SK-N-SH (cell line): ENCODE measurements around the gene CST9. TPM values are rescaled to one million over a fixed set of nuclear protein-coding genes. Genes with fewer than 3 reads are reported as not detected.

Experiments used
- CTCF ChIA-PET: fragments of 300-600, 350-600 bp; formaldehyde crosslinking; extraction: SDS; loops from one replicate; lab custom pipeline; 2021; lab: Yijun Ruan, JAX
- POLR2A ChIA-PET: fragments of 350-600 bp; sonication (Branson Sonifier 250); formaldehyde crosslinking; extraction: SDS; loops from one replicate; lab custom pipeline; 2020; ENCODE audit warnings: antibody characterized with exemption, inconsistent platforms; lab: Yijun Ruan, JAX
- DNase-seq: peaks from one replicate; pipeline ENCODE4 v3.0.0; 2012
- H2AFZ ChIP-seq: fragments of 200-600 bp; sonication (generic); 2 replicates; pipeline ENCODE4 v1.8.1; 2016; ENCODE audit warnings: antibody characterized with exemption, mild to moderate bottlenecking, low read depth
- H3F3A ChIP-seq: fragments of 200-600 bp; sonication (generic); replicated peaks from 2 replicates; pipeline ENCODE3; 2016; ENCODE audit warnings: antibody characterized with exemption, mild to moderate bottlenecking; ENCODE audit not compliant: insufficient read depth
- H3K27ac ChIP-seq, 2 experiments: fragments of 200-500 bp in 1 of 2; fragments of 200-600 bp in 1 of 2; sonication (Bioruptor generic) in 1 of 2; sonication (generic), shearing (Covaris generic) in 1 of 2; 2 replicates each; pipeline versions ENCODE4 v1.5.1 to v1.6.1; 2014 to 2016; ENCODE audit warnings: low read depth in 2 of 2, inconsistent platforms in 1 of 2, low read length in 1 of 2, mild to moderate bottlenecking in 1 of 2, mixed read lengths in 1 of 2
- H3K27me3 ChIP-seq: fragments of 200-600 bp; sonication (generic), shearing (Covaris generic); 2 replicates; pipeline ENCODE4 v1.6.1; 2016; ENCODE audit warnings: mixed run types; ENCODE audit not compliant: insufficient read depth
- H3K36me3 ChIP-seq, 2 experiments: fragments of 200-500 bp in 1 of 2; fragments of 200-600 bp in 1 of 2; sonication (Bioruptor generic) in 1 of 2; sonication (generic) in 1 of 2; replicated peaks in 1 of 2; 2 replicates each; pipeline versions ENCODE3 to v1.5.1; 2014 to 2016; ENCODE audit warnings: low read length in 1 of 2, mild to moderate bottlenecking in 1 of 2; ENCODE audit not compliant: insufficient read depth in 2 of 2, control insufficient read depth in 1 of 2
- H3K4me1 ChIP-seq, 2 experiments: fragments of 200-500 bp in 1 of 2; fragments of 200-600 bp in 1 of 2; sonication (Bioruptor generic) in 1 of 2; sonication (generic), shearing (Covaris generic) in 1 of 2; 2 replicates each; pipeline versions ENCODE4 v1.5.1 to v1.6.1; 2014 to 2016; ENCODE audit warnings: low read depth in 1 of 2, low read length in 1 of 2, mixed run types in 1 of 2; ENCODE audit not compliant: insufficient read depth in 2 of 2, control insufficient read depth in 1 of 2
- H3K4me2 ChIP-seq: fragments of 200-600 bp; sonication (generic), shearing (Covaris generic); 2 replicates; pipeline ENCODE4 v1.6.1; 2017; ENCODE audit warnings: mixed run types
- H3K4me3 ChIP-seq, 2 experiments: fragments of 200-500 bp in 1 of 2; fragments of 200-600 bp in 1 of 2; sonication (Bioruptor generic) in 1 of 2; sonication (generic), shearing (Covaris generic) in 1 of 2; 2 replicates each; pipeline versions ENCODE4 v1.5.1 to v1.8.1; 2014 to 2016; ENCODE audit warnings: low read depth in 2 of 2, inconsistent platforms in 1 of 2, low read length in 1 of 2, mild to moderate bottlenecking in 1 of 2, mixed read lengths in 1 of 2, moderate library complexity in 1 of 2
- H3K79me2 ChIP-seq: fragments of 200-600 bp; sonication (generic); 2 replicates; pipeline ENCODE4 v1.8.1; 2017; ENCODE audit warnings: mild to moderate bottlenecking; ENCODE audit not compliant: insufficient read depth
- H3K9ac ChIP-seq: fragments of 200-600 bp; sonication (generic); 2 replicates; pipeline ENCODE4 v1.6.1; 2017; ENCODE audit warnings: mixed run types
- H3K9me2 ChIP-seq: fragments of 200-600 bp; sonication (generic); 2 replicates; pipeline ENCODE4 v1.6.1; 2017; ENCODE audit warnings: mixed run types
- H3K9me3 ChIP-seq: fragments of 200-600 bp; sonication (generic); 2 replicates; pipeline ENCODE4 v1.6.1; 2017; ENCODE audit warnings: mixed run types, mild to moderate bottlenecking, moderate library complexity
- H4K20me1 ChIP-seq: fragments of 200-600 bp; sonication (generic); 2 replicates; pipeline ENCODE4 v1.6.1; 2017; ENCODE audit warnings: mild to moderate bottlenecking, mixed run types; ENCODE audit not compliant: insufficient read depth
- EP300 ChIP-seq, 2 experiments: IDR thresholded peaks; 2 replicates each; pipeline versions ENCODE4 v1.4.0 to v1.6.1; 2012; ENCODE audit warnings: borderline replicate concordance in 1 of 2, low read depth in 1 of 2, low read length in 1 of 2
- FOXJ3 ChIP-seq: sonication (generic); formaldehyde crosslinking; IDR thresholded peaks from 2 replicates; pipeline ENCODE4 v1.5.1; 2020; ENCODE audit warnings: mild to moderate bottlenecking, missing genetic modification reagents
- FOXM1 ChIP-seq: IDR thresholded peaks from 2 replicates; pipeline ENCODE4 v1.4.0; 2012; ENCODE audit warnings: low read depth, mild to moderate bottlenecking
- GATA2 ChIP-seq: sonication (generic); formaldehyde crosslinking; IDR thresholded peaks from 2 replicates; pipeline ENCODE4 v1.5.0; 2020; ENCODE audit warnings: mild to moderate bottlenecking, missing genetic modification reagents
- JUND ChIP-seq: IDR thresholded peaks from 2 replicates; pipeline ENCODE4 v1.4.0; 2012
- MAX ChIP-seq: IDR thresholded peaks from 2 replicates; pipeline ENCODE4 v1.4.0; 2012; ENCODE audit warnings: low read depth
- MEF2A ChIP-seq: IDR thresholded peaks from 2 replicates; pipeline ENCODE4 v1.4.0; 2012; ENCODE audit warnings: low read depth, borderline replicate concordance
- MXI1 ChIP-seq: IDR thresholded peaks from 2 replicates; pipeline ENCODE4 v1.6.1; 2012; ENCODE audit warnings: mild to moderate bottlenecking, low read depth, low read length, improper control_type of control experiment
- NFIC ChIP-seq: IDR thresholded peaks from 2 replicates; pipeline ENCODE4 v1.4.0; 2012; ENCODE audit warnings: borderline replicate concordance
- POLR2AphosphoS5 ChIP-seq: IDR thresholded peaks from 2 replicates; pipeline ENCODE4 v1.6.1; 2012; ENCODE audit warnings: low read depth, low read length
- RAD21 ChIP-seq: IDR thresholded peaks from 2 replicates; pipeline ENCODE4 v1.6.1; 2012; ENCODE audit warnings: mild to moderate bottlenecking, low read length
- TAF1 ChIP-seq: IDR thresholded peaks from 2 replicates; pipeline ENCODE4 v1.6.1; 2012; ENCODE audit warnings: low read depth, mild to moderate bottlenecking, low read length, moderate library complexity, borderline replicate concordance
- WGBS: methylation state at CpG from one replicate; pipeline ENCODE4 v1.1.6; 2017; ENCODE audit warnings: low lambda C conversion rate; 5-methylcytosine and 5-hydroxymethylcytosine counted together
- polyA plus RNA-seq, 3 experiments: library from polyadenylated mRNA; depleted of rRNA; stranded (reverse); fragments of >200 nt; gene quantifications; 2 replicates each; pipeline ENCODE4 v1.2.3, GENCODE V29; 2012
- TF ChIP-seq, protein P1 (sequence below): fragments of 150-350 bp; IDR thresholded peaks from 2 replicates; pipeline ENCODE4 v1.6.1; 2016; ENCODE audit warnings: mild to moderate bottlenecking, low read depth, low read length
- TF ChIP-seq, protein P2 (sequence below): IDR thresholded peaks from 2 replicates; pipeline ENCODE4 v1.6.1; 2012; ENCODE audit warnings: mild to moderate bottlenecking, low read depth, low read length, moderate library complexity

The CST9 gene
- polyA plus RNA-seq, 1 of the 3 experiments (the other 2 are of a cell fraction) = not detected

DNA sequence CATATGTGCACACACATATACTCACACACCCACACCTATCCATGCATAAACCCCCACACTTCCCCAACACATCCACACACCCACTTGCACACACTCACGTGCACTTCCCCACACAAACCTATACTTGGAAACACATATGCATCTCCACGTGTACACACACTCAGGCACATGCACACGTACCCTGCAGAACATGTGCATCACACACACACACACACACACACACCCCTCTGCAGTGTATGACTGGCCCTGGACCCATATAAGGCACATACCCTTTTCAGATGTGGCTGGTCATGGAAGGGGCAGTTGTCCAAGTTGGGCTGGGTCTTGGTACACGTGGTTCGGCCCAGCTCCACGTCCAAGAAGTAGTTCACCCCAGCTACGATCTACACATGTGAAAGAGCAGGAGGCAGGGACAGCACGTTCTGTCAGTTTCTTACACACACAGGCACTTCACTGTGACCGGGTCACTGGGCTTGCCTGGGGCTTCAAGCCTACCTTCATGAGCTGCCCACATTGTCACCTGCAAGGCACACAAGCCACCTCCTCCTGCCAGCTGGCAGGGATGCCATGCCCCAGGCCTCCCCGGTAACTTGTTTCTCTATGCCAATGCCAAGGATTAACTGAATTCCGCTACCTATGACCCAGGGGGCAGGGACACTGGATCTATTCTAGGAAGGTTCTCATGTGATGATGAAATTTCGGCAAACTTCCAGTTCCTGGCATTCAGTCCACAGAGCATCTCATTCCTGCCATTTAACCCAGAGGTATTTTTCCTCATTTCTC lies 29.5 kb upstream of the CST9 start:
- no peak overlapping the region for H3K4me2 ChIP-seq
- ChIA-PET POLR2A (no interaction called here), CTCF (no interaction called here)
- H4K20me1 ChIP-seq = peaks cover 7% of the 10 kb centered on the region; the same call in 1 of the 2 replicates
- no peak overlapping the region for H3K4me3 ChIP-seq
- TF ChIP-seq FOXJ3 (CRISPR knock-in tag) = no peak
- TF ChIP-seq JUND = no peak
- no peak for TF ChIP-seq POLR2AphosphoS5
- TF ChIP-seq, protein P1, sequence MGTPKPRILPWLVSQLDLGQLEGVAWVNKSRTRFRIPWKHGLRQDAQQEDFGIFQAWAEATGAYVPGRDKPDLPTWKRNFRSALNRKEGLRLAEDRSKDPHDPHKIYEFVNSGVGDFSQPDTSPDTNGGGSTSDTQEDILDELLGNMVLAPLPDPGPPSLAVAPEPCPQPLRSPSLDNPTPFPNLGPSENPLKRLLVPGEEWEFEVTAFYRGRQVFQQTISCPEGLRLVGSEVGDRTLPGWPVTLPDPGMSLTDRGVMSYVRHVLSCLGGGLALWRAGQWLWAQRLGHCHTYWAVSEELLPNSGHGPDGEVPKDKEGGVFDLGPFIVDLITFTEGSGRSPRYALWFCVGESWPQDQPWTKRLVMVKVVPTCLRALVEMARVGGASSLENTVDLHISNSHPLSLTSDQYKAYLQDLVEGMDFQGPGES = no peak
- no peak for TF ChIP-seq TAF1
- TF ChIP-seq FOXM1 = no peak
- TF ChIP-seq MXI1 = no peak
- TF ChIP-seq MEF2A = no peak
- TF ChIP-seq, protein P2, sequence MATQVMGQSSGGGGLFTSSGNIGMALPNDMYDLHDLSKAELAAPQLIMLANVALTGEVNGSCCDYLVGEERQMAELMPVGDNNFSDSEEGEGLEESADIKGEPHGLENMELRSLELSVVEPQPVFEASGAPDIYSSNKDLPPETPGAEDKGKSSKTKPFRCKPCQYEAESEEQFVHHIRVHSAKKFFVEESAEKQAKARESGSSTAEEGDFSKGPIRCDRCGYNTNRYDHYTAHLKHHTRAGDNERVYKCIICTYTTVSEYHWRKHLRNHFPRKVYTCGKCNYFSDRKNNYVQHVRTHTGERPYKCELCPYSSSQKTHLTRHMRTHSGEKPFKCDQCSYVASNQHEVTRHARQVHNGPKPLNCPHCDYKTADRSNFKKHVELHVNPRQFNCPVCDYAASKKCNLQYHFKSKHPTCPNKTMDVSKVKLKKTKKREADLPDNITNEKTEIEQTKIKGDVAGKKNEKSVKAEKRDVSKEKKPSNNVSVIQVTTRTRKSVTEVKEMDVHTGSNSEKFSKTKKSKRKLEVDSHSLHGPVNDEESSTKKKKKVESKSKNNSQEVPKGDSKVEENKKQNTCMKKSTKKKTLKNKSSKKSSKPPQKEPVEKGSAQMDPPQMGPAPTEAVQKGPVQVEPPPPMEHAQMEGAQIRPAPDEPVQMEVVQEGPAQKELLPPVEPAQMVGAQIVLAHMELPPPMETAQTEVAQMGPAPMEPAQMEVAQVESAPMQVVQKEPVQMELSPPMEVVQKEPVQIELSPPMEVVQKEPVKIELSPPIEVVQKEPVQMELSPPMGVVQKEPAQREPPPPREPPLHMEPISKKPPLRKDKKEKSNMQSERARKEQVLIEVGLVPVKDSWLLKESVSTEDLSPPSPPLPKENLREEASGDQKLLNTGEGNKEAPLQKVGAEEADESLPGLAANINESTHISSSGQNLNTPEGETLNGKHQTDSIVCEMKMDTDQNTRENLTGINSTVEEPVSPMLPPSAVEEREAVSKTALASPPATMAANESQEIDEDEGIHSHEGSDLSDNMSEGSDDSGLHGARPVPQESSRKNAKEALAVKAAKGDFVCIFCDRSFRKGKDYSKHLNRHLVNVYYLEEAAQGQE = no peak
- no peak for TF ChIP-seq GATA2 (CRISPR knock-in tag)
- TF ChIP-seq MAX = no peak
- no peak for TF ChIP-seq EP300 (IDR thresholded peaks at IDR 0.05; ENCODE audit: borderline replicate concordance in 1 of 2, low read depth in 1 of 2, low read length in 1 of 2)
- no peak for TF ChIP-seq NFIC
- no peak for TF ChIP-seq RAD21
- WGBS = 87% methylated on average over 11 of the region's 12 CpGs
- H3K9me2 ChIP-seq = no peaks in the 10 kb centered on the region
- H3K27ac ChIP-seq = no peak overlapping the region
- no peak overlapping the region for H3K9ac ChIP-seq
- peaks cover 22% of the 10 kb centered on the region for H3K79me2 ChIP-seq
- no peaks in the 10 kb centered on the region for H3K27me3 ChIP-seq
- peaks cover 0 to 13% of the 10 kb centered on the region in 2 experiments for H3K36me3 ChIP-seq
- DNase-seq = no peak
- H2AFZ ChIP-seq = no peak overlapping the region
- H3K9me3 ChIP-seq = no peaks in the 10 kb centered on the region
- no peaks in the 10 kb centered on the region for H3F3A ChIP-seq
- H3K4me1 ChIP-seq = peaks cover 4 to 10% of the 10 kb centered on the region in 2 experiments; a peak in 1 of 4 replicates
